HG03135 (cell line): ENCODE data around the gene LCA5.
"Not testable (repeated sequence)": the region's sequence is repeated elsewhere in the genome, so short reads cannot be mapped to it uniquely, and the experiment has no call there.

Experiments used
- ATAC-seq: cut with Tn5 transposase; IDR thresholded peaks from one replicate; pipeline ENCODE4 v1.9.1; 2021; ENCODE audit warnings: mild to moderate bottlenecking, moderate library complexity; ENCODE audit not compliant: unreplicated experiment

LCA5 gene

GRCh38 chr6:79538106-79538971 lies 1.1 kb upstream of the LCA5 start:
- ATAC-seq, result no peak

GRCh38 chr6:79536585-79536953 lies 661 bp downstream of the LCA5 start:
- no peak for ATAC-seq

DNA sequence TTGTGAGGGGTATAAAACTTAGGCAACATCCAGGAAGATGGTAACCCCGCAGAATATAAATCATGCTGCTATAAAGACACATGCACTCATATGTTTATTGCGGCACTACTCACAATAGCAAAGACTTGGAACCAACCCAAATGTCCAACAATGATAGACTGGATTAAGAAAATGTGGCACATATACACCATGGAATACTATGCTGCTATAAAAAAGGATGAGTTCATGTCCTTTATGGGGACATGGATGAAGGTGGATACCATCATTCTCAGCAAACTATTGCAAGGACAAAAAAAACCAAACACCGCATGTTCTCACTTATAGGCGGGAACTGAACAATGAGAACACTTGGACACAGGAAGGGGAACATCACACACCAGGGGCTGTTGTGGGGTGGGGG lies 7.7 kb downstream of the LCA5 start:
- not testable (repeated sequence) for ATAC-seq

- ATAC-seq, result no peak
These were observed 10.3 kb downstream of the LCA5 start for GRCh38 chr6:79526897-79527296.

DNA sequence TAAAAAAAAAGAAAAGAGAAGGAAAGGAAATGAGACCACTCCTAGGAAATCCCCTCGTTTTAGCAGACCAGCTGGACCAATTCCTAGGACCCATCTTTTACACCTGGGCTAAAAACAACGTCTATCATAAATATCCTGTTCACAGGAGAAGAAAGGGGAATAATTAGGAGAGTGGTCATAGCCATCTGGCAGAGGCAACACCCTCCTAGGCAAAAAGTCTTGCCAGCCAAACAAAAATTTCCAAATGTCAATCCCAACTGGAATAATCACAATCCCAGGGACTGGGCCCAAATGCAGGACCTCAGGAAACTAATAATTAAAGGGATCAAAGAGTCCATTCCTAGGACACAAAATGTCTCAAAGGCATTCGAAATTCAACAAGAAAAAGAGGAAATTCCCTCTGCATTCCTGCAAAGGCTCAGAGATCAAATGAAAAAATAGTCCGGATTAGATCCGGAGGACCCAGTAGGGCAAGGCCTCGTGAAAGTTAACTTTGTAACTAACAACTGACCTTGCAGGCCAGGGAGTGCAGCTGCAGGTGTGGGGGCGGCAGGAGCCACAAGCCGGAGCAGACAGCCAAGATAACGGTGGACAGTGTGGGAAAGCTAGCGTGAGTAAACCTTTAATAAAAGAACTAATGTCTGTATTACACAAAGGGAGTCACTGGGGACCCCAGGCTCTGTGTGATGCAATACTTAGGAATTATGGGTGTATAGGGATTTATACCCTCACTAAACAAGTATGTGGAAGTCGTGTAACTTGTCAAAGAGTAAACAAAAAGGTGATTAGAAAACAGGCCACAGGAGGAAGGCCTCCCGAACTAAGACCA lies 11.7 kb downstream of the LCA5 start:
- ATAC-seq, result no peak

- ATAC-seq, result no peak
These were observed 13.2 kb downstream of the LCA5 start for GRCh38 chr6:79524065-79524464.

- ATAC-seq, result no peak
These were observed 14.6 kb downstream of the LCA5 start for GRCh38 chr6:79522609-79523008.

DNA sequence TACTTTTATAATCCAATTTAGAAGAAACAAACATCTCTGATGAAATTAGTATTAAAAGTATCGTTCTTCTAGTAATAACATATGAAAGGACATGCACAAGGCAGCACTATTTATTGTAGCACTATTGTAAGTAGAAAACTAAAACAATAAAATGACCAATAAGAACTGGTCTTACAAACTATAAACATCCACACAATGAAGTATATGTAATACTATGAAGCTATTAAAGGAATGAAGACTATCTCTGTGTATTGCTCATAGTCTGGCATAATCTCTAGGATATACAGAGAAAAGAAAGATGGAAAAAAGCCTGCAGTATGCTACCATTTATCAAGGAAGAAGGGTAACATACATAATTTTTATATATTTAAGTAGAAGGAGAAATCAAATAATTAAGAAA lies 16.7 kb downstream of the LCA5 start:
- ATAC-seq, result no peak

DNA sequence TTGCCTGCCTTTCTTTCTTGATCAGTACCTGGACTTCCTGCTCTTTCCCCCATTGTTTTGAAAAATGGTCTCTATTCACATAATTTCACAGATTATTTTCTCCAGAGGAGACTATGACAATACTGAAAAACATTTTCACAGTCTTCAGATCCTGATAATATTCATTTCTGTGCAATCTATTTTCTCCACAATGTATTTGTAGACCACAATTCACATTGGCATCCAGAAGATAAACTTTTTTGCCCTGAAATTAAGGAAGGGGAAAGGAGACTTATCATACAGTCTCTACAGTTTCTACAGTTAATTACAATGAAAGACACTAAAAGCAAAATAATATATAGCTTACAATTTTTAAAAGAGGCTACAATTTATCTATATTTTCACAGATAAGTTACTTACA lies 18.4 kb downstream of the LCA5 start:
- no peak for ATAC-seq

DNA sequence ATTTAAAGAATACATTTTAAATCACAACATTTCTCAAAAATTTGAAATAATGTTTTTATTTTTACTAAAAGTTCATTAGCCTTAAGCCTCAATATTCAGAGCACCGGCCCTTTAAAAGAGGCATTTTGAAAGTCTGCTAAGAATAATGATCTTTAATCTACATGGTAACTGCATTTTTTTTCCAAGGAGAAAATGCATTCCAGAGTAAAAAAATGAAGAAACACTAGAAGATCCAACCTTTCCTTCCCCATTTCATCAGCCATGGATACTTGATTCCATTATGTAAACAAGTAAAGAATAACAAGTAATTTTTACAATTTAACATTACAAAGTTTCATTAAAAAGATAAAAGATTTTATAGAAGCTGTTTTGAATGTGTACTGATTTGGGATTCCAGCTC lies 21.8 kb downstream of the LCA5 start:
- no peak for ATAC-seq

GRCh38 chr6:79513111-79513510 lies 24.1 kb downstream of the LCA5 start:
- no peak for ATAC-seq

DNA sequence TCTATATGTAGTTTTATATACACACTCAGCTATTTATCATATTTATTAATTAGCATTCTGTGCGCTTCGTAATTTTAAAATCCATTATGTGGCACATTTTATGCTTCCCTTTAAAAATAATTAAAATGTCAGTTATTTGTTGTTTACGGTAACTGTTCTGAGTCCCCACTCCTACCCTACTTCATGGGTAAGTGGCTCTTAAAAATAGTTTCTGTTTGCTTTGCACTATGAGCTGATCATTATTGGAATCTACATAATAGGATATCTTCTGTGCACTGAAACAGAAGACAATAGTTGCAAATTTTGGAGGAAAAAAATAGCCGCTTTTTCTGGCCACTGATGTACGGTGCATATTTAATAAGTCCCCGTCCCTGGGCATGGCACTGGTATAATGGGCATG lies 25.2 kb downstream of the LCA5 start:
- ATAC-seq, result no peak

GRCh38 chr6:79510707-79511106 lies 26.5 kb downstream of the LCA5 start:
- ATAC-seq, result no peak

- no peak for ATAC-seq
These were observed 31.0 kb downstream of the LCA5 start for GRCh38 chr6:79506251-79506650.

GRCh38 chr6:79504372-79504771 lies 32.9 kb downstream of the LCA5 start:
- ATAC-seq, result no peak

- no peak for ATAC-seq
These were observed 38.4 kb downstream of the LCA5 start for GRCh38 chr6:79498842-79499241.

GRCh38 chr6:79495246-79495645 lies 42.0 kb downstream of the LCA5 start:
- ATAC-seq, result no peak

DNA sequence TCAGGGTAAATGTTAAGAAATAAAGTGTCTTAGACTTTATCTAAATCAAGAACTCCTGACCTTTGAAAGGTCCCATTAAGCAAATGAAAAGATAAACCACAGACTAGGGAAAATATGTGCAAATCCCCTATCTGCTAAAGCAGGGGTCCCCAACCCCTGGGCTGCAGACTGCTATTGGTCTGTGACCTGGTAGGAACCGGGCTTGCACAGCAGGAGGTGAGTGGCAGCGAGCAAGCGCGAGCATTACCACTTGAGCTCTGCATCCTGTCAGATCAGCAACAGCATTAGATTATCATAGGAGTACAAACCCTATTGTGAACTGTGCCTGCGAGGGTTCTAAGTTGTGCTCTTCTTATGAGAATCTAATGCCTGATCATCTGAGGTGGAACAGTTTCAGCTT lies 42.4 kb downstream of the LCA5 start:
- ATAC-seq, result no peak

GRCh38 chr6:79470728-79471127 lies 66.5 kb downstream of the LCA5 start:
- ATAC-seq, result no peak

GRCh38 chr6:79469376-79470246 lies 67.6 kb downstream of the LCA5 start:
- no peak for ATAC-seq

- ATAC-seq, result no peak
These were observed 68.6 kb downstream of the LCA5 start for GRCh38 chr6:79468587-79468986.
